ENCODE measurements around the gene CEP78. TPM values are rescaled to one million over a fixed set of nuclear protein-coding genes. Genes with fewer than 3 reads are reported as not detected.

The CEP78 gene
- total RNA-seq, 2 donors from 2014 or later, result 42.3 to 43.6 TPM

DNA sequence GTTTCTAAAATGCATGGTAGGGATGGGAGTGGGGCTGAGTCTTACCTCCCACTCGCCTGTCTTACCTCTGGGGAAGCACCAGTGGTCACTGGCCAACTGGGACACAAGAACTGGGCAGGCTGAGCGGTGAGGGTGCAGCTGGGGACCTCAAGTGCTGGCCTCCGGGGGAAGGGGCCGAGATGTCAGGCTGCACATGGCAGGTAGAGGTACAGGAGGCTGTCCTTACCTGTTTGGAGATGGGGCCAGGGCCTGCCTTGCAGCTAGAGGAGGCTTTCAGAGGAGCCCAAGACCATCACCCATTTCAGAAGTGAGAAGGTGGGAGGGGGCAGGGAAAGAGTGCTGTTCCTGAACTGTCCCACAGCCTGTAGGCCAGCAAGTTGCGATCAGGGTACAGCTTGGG is 75.2 kb downstream of the CEP78 start:
- ATAC-seq (replicated peaks in 1 of 2), result no peak
- Mint-ChIP-seq H3K4me1 (ENCODE audit: low read depth) (no peaks in the 10 kb centered on the region), H3K36me3 (ENCODE audit: insufficient read depth in 2 of 2) (peaks cover 23 to 47% of the 10 kb centered on the region in 2 donors), H3K4me3 (no peak overlapping the region), H3K27ac (no peak overlapping the region), H3K27me3 (ENCODE audit: low read depth) (no peaks in the 10 kb centered on the region), H3K9me3 (no peaks in the 10 kb centered on the region)
- DNase-seq, result no peak

DNA sequence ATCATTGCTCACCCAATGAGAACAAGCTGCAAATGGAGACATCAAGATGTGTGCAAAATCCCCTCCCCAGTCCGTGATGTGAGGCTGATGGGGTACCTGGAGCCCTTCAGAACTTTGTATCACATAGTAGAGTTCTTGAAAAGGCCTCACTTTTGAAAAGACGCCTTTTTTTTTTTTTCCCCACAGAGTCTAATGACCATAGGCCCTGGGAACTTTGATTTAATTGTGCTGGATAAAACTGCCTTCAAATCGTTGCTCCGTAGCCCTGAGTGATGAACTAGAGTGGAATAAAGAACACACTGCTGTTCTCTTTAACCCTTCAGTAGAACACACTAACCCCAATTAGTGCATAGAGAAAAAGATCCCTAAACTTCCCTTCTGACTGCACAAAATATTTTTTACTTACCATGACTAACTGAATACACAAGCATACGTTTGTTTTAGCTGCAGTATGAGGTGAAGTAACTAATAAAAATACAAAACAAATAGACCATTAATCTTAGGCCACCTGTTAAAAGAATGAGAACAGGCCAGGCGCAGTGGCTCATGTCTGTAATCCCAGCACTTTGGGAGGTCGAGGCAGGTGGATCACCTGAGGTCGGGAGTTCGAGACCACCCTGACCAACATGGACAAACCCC is 76.1 kb downstream of the CEP78 start:
- H3K36me3 Mint-ChIP-seq (ENCODE audit: insufficient read depth in 2 of 2), result peaks cover 26 to 53% of the 10 kb centered on the region in 2 donors
- H3K4me1 Mint-ChIP-seq (ENCODE audit: low read depth), result no peaks in the 10 kb centered on the region
- DNase-seq (no peak), ATAC-seq (replicated peaks in 1 of 2) (no peak)
- no peak overlapping the region for H3K27ac Mint-ChIP-seq
- no peaks in the 10 kb centered on the region for H3K27me3 Mint-ChIP-seq (ENCODE audit: low read depth)
- H3K4me3 Mint-ChIP-seq, result no peak overlapping the region
- H3K9me3 Mint-ChIP-seq, result no peaks in the 10 kb centered on the region

DNA sequence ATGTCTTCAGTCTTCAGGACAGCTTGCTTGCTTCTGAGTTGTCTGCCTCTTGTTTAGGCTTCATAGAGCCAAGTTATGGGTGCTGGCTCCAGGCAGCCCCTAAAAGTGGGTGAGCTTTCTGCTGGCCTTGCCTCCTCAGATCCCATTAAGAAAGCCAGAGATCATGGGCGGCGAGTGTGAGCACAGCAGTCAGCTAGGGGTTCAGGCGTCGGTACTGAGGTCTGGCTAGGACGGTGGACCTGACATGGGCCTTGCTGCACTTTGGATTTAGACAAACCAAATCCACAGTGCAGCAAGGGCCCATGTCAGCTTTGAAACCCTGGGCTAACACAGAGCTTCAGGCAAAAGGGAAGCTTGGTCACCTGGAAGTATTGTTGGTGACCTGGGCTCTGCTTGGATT is 78.7 kb downstream of the CEP78 start:
- peaks cover 31 to 59% of the 10 kb centered on the region in 2 donors for H3K36me3 Mint-ChIP-seq (ENCODE audit: insufficient read depth in 2 of 2)
- H3K27ac Mint-ChIP-seq, result no peak overlapping the region

DNA sequence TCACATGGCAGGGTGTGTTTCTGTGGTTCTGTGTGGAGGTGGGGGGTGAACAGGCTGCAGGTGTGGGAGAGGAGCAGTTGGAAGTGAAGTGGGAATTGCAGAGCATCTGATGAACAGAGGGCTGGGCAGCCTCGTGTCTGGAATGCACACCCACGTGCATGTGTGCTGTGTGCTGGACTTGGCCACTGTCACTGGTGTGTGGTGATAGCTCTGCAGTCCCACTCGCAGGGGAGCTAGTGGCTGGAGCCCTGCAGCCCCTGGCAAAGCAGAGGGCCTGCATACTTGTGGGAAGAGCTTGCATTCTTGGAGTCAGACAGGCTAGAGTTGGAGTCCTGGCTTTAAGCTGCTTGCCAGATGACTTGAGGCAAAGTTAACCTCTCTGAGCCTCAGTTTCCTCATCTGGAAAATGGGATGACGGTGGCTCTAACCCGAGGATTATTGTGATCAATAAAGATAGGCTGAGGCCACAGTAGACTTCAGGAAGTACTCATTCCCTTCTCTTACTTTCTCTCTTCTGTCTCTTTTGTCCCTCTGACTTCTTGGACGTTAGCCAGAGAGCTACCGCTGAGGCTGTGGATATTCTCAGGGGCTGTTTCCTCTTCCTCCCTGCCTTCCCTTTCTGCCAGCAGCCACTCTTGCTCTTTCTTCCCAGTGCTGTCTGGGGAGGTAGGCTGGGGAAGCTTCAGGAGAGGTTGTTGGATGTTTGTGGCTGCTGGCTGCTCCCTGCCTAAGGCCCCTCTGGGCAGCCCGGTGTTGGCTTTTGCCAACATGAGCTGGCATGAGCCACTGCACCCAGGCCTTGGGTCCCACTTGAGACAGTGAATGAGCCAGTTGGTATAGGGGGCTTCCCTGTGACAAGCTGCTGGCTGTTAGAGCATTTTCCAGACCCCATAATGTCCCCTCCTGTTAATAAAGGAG is 79.3 kb downstream of the CEP78 start:
- Mint-ChIP-seq H3K4me1 (ENCODE audit: low read depth) (no peaks in the 10 kb centered on the region), H3K27me3 (ENCODE audit: low read depth) (no peaks in the 10 kb centered on the region)

More for the DNA sequence above, 78.7 kb downstream of the CEP78 start:
- DNase-seq (no peak), ATAC-seq (replicated peaks in 1 of 2) (no peak)
- no peaks in the 10 kb centered on the region for H3K4me1 Mint-ChIP-seq (ENCODE audit: low read depth)
- H3K4me3 Mint-ChIP-seq, result no peak overlapping the region
- H3K9me3 Mint-ChIP-seq, result no peaks in the 10 kb centered on the region
- H3K27me3 Mint-ChIP-seq (ENCODE audit: low read depth), result no peaks in the 10 kb centered on the region

DNA sequence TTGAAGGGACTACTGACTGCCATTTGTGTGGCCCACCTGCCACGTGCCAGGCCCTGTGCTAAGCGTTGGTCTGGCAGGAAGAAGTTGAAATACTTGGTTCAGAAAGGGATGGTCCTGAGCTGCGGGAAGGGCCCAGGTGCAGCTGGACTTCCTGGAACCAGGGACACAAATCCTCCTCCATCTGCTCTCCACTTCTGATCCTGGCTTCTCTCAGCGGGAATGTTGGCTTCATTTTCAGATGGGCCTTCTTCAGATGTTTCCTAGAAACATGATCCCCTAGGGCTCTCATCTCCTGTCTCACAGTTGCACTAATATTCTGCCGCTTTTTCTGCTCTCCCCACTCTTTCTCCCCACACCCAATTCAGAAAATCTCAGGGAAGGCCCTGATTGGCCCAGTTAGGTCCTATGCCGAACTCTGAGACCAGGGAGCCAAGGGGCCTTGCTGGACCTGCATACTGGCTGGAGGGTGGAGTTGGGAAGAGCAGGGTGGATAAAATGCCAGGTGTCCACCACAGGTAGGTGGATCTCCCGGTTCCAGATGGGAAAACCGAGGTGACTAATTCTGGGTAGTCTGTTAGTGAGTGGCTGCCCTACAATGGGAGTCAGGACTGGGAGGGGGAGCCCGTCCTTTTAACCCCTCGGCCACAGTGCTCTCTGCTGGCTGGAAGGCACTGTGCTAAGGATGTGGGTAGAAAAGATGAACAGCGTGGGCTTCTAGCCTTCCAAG is 80.5 kb downstream of the CEP78 start:
- peaks cover 35 to 63% of the 10 kb centered on the region in 2 donors for H3K36me3 Mint-ChIP-seq (ENCODE audit: insufficient read depth in 2 of 2)
- DNase-seq (no peak), ATAC-seq (replicated peaks in 1 of 2) (no peak)
- no peaks in the 10 kb centered on the region for H3K9me3 Mint-ChIP-seq
- no peaks in the 10 kb centered on the region for H3K4me1 Mint-ChIP-seq (ENCODE audit: low read depth)
- H3K4me3 Mint-ChIP-seq, result no peak overlapping the region
- no peaks in the 10 kb centered on the region for H3K27me3 Mint-ChIP-seq (ENCODE audit: low read depth)
- no peak overlapping the region for H3K27ac Mint-ChIP-seq

More for the DNA sequence above, 79.3 kb downstream of the CEP78 start:
- Mint-ChIP-seq H3K9me3 (no peaks in the 10 kb centered on the region), H3K36me3 (ENCODE audit: insufficient read depth in 2 of 2) (peaks cover 32 to 62% of the 10 kb centered on the region in 2 donors), H3K4me3 (no peak overlapping the region), H3K27ac (no peak overlapping the region)
- DNase-seq, result no peak
- ATAC-seq (replicated peaks in 1 of 2), result no peak

DNA sequence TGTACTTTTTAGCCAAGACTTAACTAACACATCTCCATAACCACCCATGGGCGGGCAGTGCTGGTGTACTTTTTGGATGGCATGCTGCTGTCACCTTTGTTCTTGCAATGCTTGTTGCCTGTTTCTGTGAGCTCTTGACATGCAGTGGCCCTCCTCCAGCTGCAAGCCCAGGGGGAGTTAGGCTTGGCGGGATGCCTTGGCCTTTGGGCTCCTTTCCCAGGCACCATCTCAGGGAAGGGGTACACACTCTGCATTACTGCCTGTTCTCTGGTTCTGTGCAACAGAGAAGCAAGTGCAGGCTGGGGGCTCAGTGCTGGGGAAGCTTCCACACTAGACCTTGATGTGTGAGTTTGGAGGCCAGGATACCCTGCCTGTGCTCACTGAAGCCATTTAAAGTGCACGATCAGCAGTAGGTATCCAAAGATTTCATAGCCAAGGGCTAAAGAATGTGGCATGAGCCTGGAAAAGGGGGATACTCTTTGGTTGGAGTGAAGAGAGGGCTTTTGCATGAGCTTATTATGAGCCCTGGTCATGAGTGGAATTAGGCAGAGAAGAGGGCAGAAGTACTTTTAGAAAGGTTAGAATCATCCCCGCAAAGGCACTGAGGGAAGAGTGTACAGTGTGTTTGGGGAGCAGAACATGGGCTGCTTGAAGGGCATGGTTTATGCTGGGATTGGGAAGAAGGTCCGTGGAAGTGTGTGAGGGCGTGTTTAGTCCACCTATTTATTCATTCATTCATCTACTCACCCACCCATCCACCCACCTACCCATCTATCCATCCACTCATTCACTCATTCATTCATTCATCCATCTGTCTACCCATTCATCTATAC is 83.5 kb downstream of the CEP78 start:
- ATAC-seq (replicated peaks in 1 of 2) (no peak), DNase-seq (no peak)
- H3K27me3 Mint-ChIP-seq (ENCODE audit: low read depth), result no peaks in the 10 kb centered on the region
- H3K4me3 Mint-ChIP-seq, result no peak overlapping the region
- H3K4me1 Mint-ChIP-seq (ENCODE audit: low read depth), result no peaks in the 10 kb centered on the region
- peaks cover 46 to 68% of the 10 kb centered on the region in 2 donors for H3K36me3 Mint-ChIP-seq (ENCODE audit: insufficient read depth in 2 of 2)
- no peaks in the 10 kb centered on the region for H3K9me3 Mint-ChIP-seq
- H3K27ac Mint-ChIP-seq, result no peak overlapping the region

DNA sequence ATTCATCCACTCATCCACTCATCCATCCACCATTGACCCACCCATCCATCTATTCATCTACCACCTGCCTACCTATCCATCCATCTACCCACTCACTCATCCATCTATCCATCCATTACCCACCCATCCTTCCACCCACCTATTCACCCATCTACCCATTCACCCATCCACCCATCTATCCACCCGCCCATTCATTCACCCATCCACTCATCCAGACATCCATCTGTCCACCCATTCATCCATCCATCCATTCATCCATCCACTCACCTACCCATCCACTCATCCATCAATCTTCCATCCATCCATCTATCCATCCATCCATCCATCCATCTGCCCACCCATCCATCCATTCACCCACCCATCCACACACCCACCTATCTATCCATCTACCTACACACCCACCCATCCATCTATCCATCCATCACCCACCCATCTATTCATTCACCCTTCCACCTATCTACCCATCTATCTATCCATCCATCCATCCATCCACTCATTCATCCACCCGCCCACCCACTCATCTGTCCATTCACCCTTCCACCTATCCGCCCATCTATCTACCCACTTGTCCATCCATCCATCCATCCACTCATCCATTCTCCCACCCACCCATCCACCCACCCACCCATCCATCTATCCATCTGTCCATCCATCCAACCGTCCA is 84.3 kb downstream of the CEP78 start:
- no peak overlapping the region for H3K4me3 Mint-ChIP-seq
- no peak for ATAC-seq (replicated peaks in 1 of 2)
- H3K27me3 Mint-ChIP-seq (ENCODE audit: low read depth), result no peaks in the 10 kb centered on the region
- no peak for DNase-seq
- H3K4me1 Mint-ChIP-seq (ENCODE audit: low read depth), result no peaks in the 10 kb centered on the region
- H3K36me3 Mint-ChIP-seq (ENCODE audit: insufficient read depth in 2 of 2), result peaks cover 44 to 66% of the 10 kb centered on the region in 2 donors
- no peak overlapping the region for H3K27ac Mint-ChIP-seq
- H3K9me3 Mint-ChIP-seq, result no peaks in the 10 kb centered on the region

DNA sequence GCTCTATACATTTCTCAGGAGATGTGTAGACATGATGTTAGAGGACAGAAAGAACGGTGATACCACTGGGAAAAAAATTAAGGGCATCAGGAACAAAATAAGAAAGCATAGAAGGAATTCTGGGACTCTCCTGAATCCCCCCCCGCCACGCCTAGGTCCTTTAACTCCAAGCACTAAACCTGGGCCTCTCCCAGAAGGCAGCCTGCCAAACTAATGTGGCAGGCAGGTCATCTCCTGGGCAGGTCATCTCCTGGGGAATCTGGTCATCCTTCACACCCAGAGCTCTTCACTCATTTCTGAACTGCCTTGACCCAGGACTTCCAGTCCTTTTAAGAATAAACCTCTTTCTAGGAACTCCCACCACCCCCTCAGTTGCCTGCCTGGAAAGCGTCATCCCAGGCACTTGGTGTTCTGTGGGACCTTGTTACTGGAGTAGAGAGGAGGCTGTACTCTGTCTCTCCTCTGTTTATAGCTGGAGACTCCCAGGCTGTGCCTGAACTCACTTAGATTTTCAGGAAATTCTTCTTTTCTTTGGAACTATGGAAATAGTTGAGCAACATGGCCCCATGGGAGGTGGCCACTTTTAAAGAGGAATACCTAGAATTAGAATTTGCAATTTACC is 85.1 kb downstream of the CEP78 start:
- no peak for ATAC-seq (replicated peaks in 1 of 2)
- Mint-ChIP-seq H3K36me3 (ENCODE audit: insufficient read depth in 2 of 2) (peaks cover 50 to 74% of the 10 kb centered on the region in 2 donors), H3K27me3 (ENCODE audit: low read depth) (no peaks in the 10 kb centered on the region), H3K27ac (no peak overlapping the region), H3K9me3 (no peaks in the 10 kb centered on the region), H3K4me3 (no peak overlapping the region), H3K4me1 (ENCODE audit: low read depth) (no peaks in the 10 kb centered on the region)
- no peak for DNase-seq

GRCh38 chr9:78321505-78321904 is 85.6 kb downstream of the CEP78 start:
- Mint-ChIP-seq H3K27me3 (ENCODE audit: low read depth) (no peaks in the 10 kb centered on the region), H3K27ac (no peak overlapping the region), H3K36me3 (ENCODE audit: insufficient read depth in 2 of 2) (peaks cover 51 to 73% of the 10 kb centered on the region in 2 donors), H3K9me3 (no peaks in the 10 kb centered on the region), H3K4me3 (no peak overlapping the region), H3K4me1 (ENCODE audit: low read depth) (no peaks in the 10 kb centered on the region)
- DNase-seq, result no peak
- ATAC-seq (replicated peaks in 1 of 2), result no peak

GRCh38 chr9:78324068-78324650 is 88.3 kb downstream of the CEP78 start:
- Mint-ChIP-seq H3K36me3 (ENCODE audit: insufficient read depth in 2 of 2) (peaks cover 38 to 59% of the 10 kb centered on the region in 2 donors), H3K27ac (no peak overlapping the region), H3K4me3 (no peak overlapping the region), H3K4me1 (ENCODE audit: low read depth) (no peaks in the 10 kb centered on the region), H3K27me3 (ENCODE audit: low read depth) (no peaks in the 10 kb centered on the region), H3K9me3 (no peaks in the 10 kb centered on the region)
- DNase-seq, result no peak
- ATAC-seq (replicated peaks in 1 of 2), result no peak

DNA sequence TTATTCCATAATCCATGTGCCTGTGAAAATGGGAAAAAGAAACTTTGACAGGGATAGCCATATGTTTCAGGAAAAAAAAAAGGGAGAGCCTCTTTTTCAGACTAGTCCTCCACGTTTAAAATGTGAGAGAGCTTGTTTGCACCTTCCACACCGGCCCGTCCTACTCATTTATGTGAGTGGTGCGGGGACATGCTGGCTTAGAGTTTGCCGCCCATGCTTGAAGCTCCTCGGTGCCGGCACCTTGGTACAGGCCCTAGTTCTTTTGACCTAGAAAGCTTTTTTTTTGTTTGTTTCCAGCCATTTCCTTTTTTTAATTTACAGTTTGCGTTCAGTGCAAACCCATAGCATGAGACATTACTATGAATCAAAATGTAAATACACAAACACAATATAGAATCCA is 88.8 kb downstream of the CEP78 start:
- H3K27ac Mint-ChIP-seq, result no peak overlapping the region
- no peak overlapping the region for H3K4me3 Mint-ChIP-seq
- H3K4me1 Mint-ChIP-seq (ENCODE audit: low read depth), result no peaks in the 10 kb centered on the region
- peaks cover 35 to 57% of the 10 kb centered on the region in 2 donors for H3K36me3 Mint-ChIP-seq (ENCODE audit: insufficient read depth in 2 of 2)
- no peaks in the 10 kb centered on the region for H3K27me3 Mint-ChIP-seq (ENCODE audit: low read depth)
- no peaks in the 10 kb centered on the region for H3K9me3 Mint-ChIP-seq
- DNase-seq (no peak), ATAC-seq (replicated peaks in 1 of 2) (no peak)
